ENCODE results near the gene ROBO1. TPM values are rescaled to one million over a fixed set of nuclear protein-coding genes. Genes with fewer than 3 reads are reported as not detected.

Gene ROBO1
- total RNA-seq, 8 experiments from 2014 or later: 45.0 to 147 (median 67.8) TPM

- peak in 1 of 8 experiments; percentile 14 for ATAC-seq (replicated peaks in 6 of 8)
- 80 to 100% (median 98%) methylated on average over 1 to 3 of the region's 3 CpGs; no CpG with 5 or more reads in 2 of the 10 experiments for WGBS, 10 experiments
- peaks cover 0 to 14% of the 10 kb centered on the region in 2 donors for H3K4me1 ChIP-seq (replicated peaks in 1 of 2)
- no peak overlapping the region for H3K27ac ChIP-seq
- no peak overlapping the region for H3K4me3 ChIP-seq
- in situ Hi-C loops (cut with MboI; ENCODE audit: low pct_unique_long_range_greater_than_20kb in 2 of 9, low sequenced_read_pairs in 9 of 9, unreplicated experiment in 9 of 9): loop anchor here in 3 of 9 experiments (25.0 kb wide), 1 partner anchor 331 kb away; no protein-coding TSS in a partner anchor
Observed at GRCh38 chr3:78992830-78993229, 775.0 kb downstream of the ROBO1 start.

GRCh38 chr3:78992400-78992799 is 775.4 kb downstream of the ROBO1 start:
- Histone ChIP-seq H3K4me1 (replicated peaks in 1 of 2) (peaks cover 0 to 14% of the 10 kb centered on the region in 2 donors), H3K4me3 (no peak overlapping the region), H3K27ac (no peak overlapping the region)
- ATAC-seq (replicated peaks in 6 of 8): peak in 5 of 8 experiments; percentile 20 to 38 (median 38)
- in situ Hi-C loops (cut with MboI; ENCODE audit: low pct_unique_long_range_greater_than_20kb in 2 of 9, low sequenced_read_pairs in 9 of 9, unreplicated experiment in 9 of 9): loop anchor here in 3 of 9 experiments (25.0 kb wide), 1 partner anchor 330 kb away; no protein-coding TSS in a partner anchor

- no peak overlapping the region for H3K4me3 ChIP-seq
- in situ Hi-C loops (cut with MboI; ENCODE audit: low pct_unique_long_range_greater_than_20kb in 2 of 9, low sequenced_read_pairs in 9 of 9, unreplicated experiment in 9 of 9): loop anchor here in 3 of 9 experiments (25.0 kb wide), 1 partner anchor 329 kb away; no protein-coding TSS in a partner anchor
- peaks cover 0 to 14% of the 10 kb centered on the region in 2 donors for H3K4me1 ChIP-seq (replicated peaks in 1 of 2)
- ATAC-seq (replicated peaks in 6 of 8): no peak
- WGBS, 10 experiments: 80 to 100% (median 97%) methylated on average over 1 to 2 of the region's 2 CpGs
- H3K27ac ChIP-seq: no peak overlapping the region
Observed at GRCh38 chr3:78991656-78992055, 776.1 kb downstream of the ROBO1 start.

- Histone ChIP-seq H3K4me3 (no peak overlapping the region), H3K27ac (no peak overlapping the region), H3K4me1 (replicated peaks in 1 of 2) (peaks cover 8 to 17% of the 10 kb centered on the region in 2 donors)
- WGBS, 10 experiments: 76 to 100% (median 95%) methylated on average over 2 to 4 of the region's 4 CpGs; no CpG with 5 or more reads in 1 of the 10 experiments
- ATAC-seq (replicated peaks in 6 of 8): no peak
- in situ Hi-C loops (cut with MboI; ENCODE audit: low pct_unique_long_range_greater_than_20kb in 2 of 9, low sequenced_read_pairs in 9 of 9, unreplicated experiment in 9 of 9): loop anchor here in 3 of 9 experiments (25.0 kb wide), 1 partner anchor 328 kb away; no protein-coding TSS in a partner anchor
Observed at GRCh38 chr3:78990156-78990555, 777.6 kb downstream of the ROBO1 start.

- Histone ChIP-seq H3K4me3 (no peak overlapping the region), H3K4me1 (replicated peaks in 1 of 2) (peaks cover 4 to 8% of the 10 kb centered on the region in 2 donors), H3K27ac (no peak overlapping the region)
- peak in 3 of 8 experiments; percentile 34 to 43 (median 36) for ATAC-seq (replicated peaks in 6 of 8)
- in situ Hi-C loops (cut with MboI; ENCODE audit: low pct_unique_long_range_greater_than_20kb in 2 of 9, low sequenced_read_pairs in 9 of 9, unreplicated experiment in 9 of 9): loop anchor here in 3 of 9 experiments (25.0 kb wide), 1 partner anchor 326 kb away; no protein-coding TSS in a partner anchor
Observed at GRCh38 chr3:78988324-78988723, 779.5 kb downstream of the ROBO1 start.

- in situ Hi-C loops (cut with MboI; ENCODE audit: low pct_unique_long_range_greater_than_20kb in 2 of 9, low sequenced_read_pairs in 9 of 9, unreplicated experiment in 9 of 9): loop anchor here in 3 of 9 experiments (25.0 kb wide), 1 partner anchor 324 kb away; no protein-coding TSS in a partner anchor
- WGBS, 10 experiments: 0 to 82% (median 25%) methylated on average over 1 to 5 of the region's 5 CpGs
- ATAC-seq (replicated peaks in 6 of 8): peak in 5 of 8 experiments; percentile 91 to 96 (median 95)
- H3K4me1 ChIP-seq (replicated peaks in 1 of 2): peaks cover 4 to 8% of the 10 kb centered on the region in 2 donors
- H3K27ac ChIP-seq: no peak overlapping the region
- no peak overlapping the region for H3K4me3 ChIP-seq
Observed at GRCh38 chr3:78986416-78987101, 781.2 kb downstream of the ROBO1 start.

GRCh38 chr3:78985981-78986380 is 781.8 kb downstream of the ROBO1 start:
- ATAC-seq (replicated peaks in 6 of 8): no peak
- Histone ChIP-seq H3K4me1 (replicated peaks in 1 of 2) (peaks cover 4 to 8% of the 10 kb centered on the region in 2 donors), H3K27ac (no peak overlapping the region), H3K4me3 (no peak overlapping the region)
- 40 to 100% (median 81%) methylated on average over 1 to 2 of the region's 2 CpGs; no CpG with 5 or more reads in 2 of the 10 experiments for WGBS, 10 experiments
- in situ Hi-C loops (cut with MboI; ENCODE audit: low pct_unique_long_range_greater_than_20kb in 2 of 9, low sequenced_read_pairs in 9 of 9, unreplicated experiment in 9 of 9): loop anchor here in 3 of 9 experiments (25.0 kb wide), 1 partner anchor 324 kb away; no protein-coding TSS in a partner anchor

GRCh38 chr3:78979028-78979427 is 788.8 kb downstream of the ROBO1 start:
- ATAC-seq (replicated peaks in 6 of 8): peak in 7 of 8 experiments; percentile 50 to 77 (median 65)
- peaks cover 0 to 7% of the 10 kb centered on the region in 2 donors for H3K4me1 ChIP-seq (replicated peaks in 1 of 2)
- WGBS, 10 experiments: 0 to 22% (median 6%) methylated on average over 2 to 4 of the region's 4 CpGs; no CpG with 5 or more reads in 1 of the 10 experiments
- in situ Hi-C loops (cut with MboI; ENCODE audit: low pct_unique_long_range_greater_than_20kb in 2 of 9, low sequenced_read_pairs in 9 of 9, unreplicated experiment in 9 of 9): loop anchor here in 3 of 9 experiments (25.0 kb wide), 1 partner anchor 317 kb away; no protein-coding TSS in a partner anchor
- H3K27ac ChIP-seq: no peak overlapping the region
- H3K4me3 ChIP-seq: no peak overlapping the region

- in situ Hi-C loops (cut with MboI; ENCODE audit: low pct_unique_long_range_greater_than_20kb in 2 of 9, low sequenced_read_pairs in 9 of 9, unreplicated experiment in 9 of 9): loop anchor here in 3 of 9 experiments (25.0 kb wide), 1 partner anchor 316 kb away; no protein-coding TSS in a partner anchor
- Histone ChIP-seq H3K4me3 (no peak overlapping the region), H3K4me1 (replicated peaks in 1 of 2) (peaks cover 0 to 7% of the 10 kb centered on the region in 2 donors), H3K27ac (no peak overlapping the region)
- ATAC-seq (replicated peaks in 6 of 8): peak in 2 of 8 experiments; percentile 18 to 49
Observed at GRCh38 chr3:78978037-78978436, 789.8 kb downstream of the ROBO1 start.

GRCh38 chr3:78977073-78977472 is 790.7 kb downstream of the ROBO1 start:
- Histone ChIP-seq H3K4me3 (no peak overlapping the region), H3K4me1 (replicated peaks in 1 of 2) (peaks cover 0 to 7% of the 10 kb centered on the region in 2 donors), H3K27ac (no peak overlapping the region)
- in situ Hi-C loops (cut with MboI; ENCODE audit: low pct_unique_long_range_greater_than_20kb in 2 of 9, low sequenced_read_pairs in 9 of 9, unreplicated experiment in 9 of 9): loop anchor here in 3 of 9 experiments (25.0 kb wide), 1 partner anchor 315 kb away; no protein-coding TSS in a partner anchor
- ATAC-seq (replicated peaks in 6 of 8): no peak

- in situ Hi-C loops (cut with MboI; ENCODE audit: low pct_unique_long_range_greater_than_20kb in 2 of 9, low sequenced_read_pairs in 9 of 9, unreplicated experiment in 9 of 9): loop anchor here in 3 of 9 experiments (25.0 kb wide), 1 partner anchor 314 kb away; no protein-coding TSS in a partner anchor
- H3K4me1 ChIP-seq (replicated peaks in 1 of 2): peaks cover 0 to 7% of the 10 kb centered on the region in 2 donors
- no peak for ATAC-seq (replicated peaks in 6 of 8)
- no peak overlapping the region for H3K27ac ChIP-seq
- no peak overlapping the region for H3K4me3 ChIP-seq
- 71 to 100% (median 98%) methylated on average over 1 to 3 of the region's 3 CpGs; no CpG with 5 or more reads in 2 of the 10 experiments for WGBS, 10 experiments
Observed at GRCh38 chr3:78976200-78976599, 791.6 kb downstream of the ROBO1 start.

GRCh38 chr3:78974181-78974790 is 793.5 kb downstream of the ROBO1 start:
- peaks cover 0 to 6% of the 10 kb centered on the region in 2 donors for H3K4me1 ChIP-seq (replicated peaks in 1 of 2)
- H3K27ac ChIP-seq: no peak overlapping the region
- in situ Hi-C loops (cut with MboI; ENCODE audit: low pct_unique_long_range_greater_than_20kb in 2 of 9, low sequenced_read_pairs in 9 of 9, unreplicated experiment in 9 of 9): no loop called here
- 3 to 100% (median 91%) methylated on average over 5 to 7 of the region's 7 CpGs for WGBS, 10 experiments
- no peak overlapping the region for H3K4me3 ChIP-seq
- ATAC-seq (replicated peaks in 6 of 8): peak in 2 of 8 experiments; percentile 16 to 20
